Measurements from ENCODE around the gene RAB7B. TPM values are rescaled to one million over a fixed set of nuclear protein-coding genes. Genes with fewer than 3 reads are reported as not detected.

RAB7B gene, protein sequence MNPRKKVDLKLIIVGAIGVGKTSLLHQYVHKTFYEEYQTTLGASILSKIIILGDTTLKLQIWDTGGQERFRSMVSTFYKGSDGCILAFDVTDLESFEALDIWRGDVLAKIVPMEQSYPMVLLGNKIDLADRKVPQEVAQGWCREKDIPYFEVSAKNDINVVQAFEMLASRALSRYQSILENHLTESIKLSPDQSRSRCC
- 0.22 TPM for total RNA-seq (2021; ENCODE audit: unreplicated experiment)
- polyA plus RNA-seq (2012), result 0.11 and 0.16 TPM in 2 replicates
- Bru-seq, nascent RNA, result percentile 17 among the genes with signal in this experiment
- percentile 10 among the genes with signal in this experiment for BruChase-seq, experiment 1, labeled RNA remaining after a 6-hour chase
- BruChase-seq, experiment 2, labeled RNA remaining after a 2-hour chase, result percentile 15 among the genes with signal in this experiment
- long read RNA-seq, result 0 reads

DNA sequence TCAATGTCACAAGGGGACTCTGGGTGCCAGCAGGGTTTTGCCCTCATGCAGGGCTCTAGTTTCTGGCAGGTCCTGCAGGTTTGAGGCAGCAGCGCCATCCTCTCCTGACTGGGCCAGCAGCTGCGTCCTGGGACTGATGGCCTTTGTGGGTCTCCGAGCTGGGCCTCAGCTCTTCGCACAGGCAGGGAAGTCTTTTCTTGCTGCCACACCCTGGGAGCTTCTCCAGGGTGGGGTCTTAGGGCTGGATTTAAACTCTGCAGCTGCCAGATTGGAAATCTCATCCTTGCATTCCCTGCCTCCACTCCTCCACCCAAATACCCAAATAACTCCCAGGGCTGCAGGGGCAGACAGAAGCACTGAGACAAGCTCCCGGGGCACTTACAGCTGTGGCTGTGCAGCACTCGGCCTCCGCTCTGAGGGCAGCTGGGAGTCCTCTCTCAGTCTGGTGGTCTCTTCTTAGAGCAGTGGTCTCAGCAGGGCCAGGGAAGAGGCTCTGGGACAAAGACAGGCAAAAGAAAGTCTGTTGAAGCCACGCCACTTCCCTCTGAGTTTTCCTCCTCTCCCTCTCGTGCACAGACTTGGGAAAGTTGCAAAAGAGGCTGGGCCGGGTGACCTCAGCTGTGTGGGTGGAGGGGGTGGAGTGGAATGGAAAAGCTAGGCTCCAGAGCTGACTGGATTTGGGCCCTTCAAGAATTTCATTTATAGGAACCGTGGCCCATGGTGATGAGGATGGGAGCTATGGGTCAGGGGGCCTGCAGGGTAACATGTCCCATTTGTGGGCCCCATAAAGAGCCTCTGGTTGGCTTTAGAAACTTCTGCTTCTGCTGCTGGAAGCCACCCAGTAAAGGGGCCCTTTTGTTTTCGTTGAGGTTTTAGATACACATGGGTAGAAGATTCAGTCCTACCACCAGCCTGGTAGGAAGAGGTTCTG, at the start of gene RAB7B:
Gene RAB7B (minus strand): TSS at position 525 of the 931 bp plus-strand sequence. CDS start 9,260 bp downstream, outside the sequence.
- TF ChIP-seq ELF1 (IDR thresholded peaks at IDR 0.05; ENCODE audit: borderline replicate concordance, low read depth) (no peak), MAX (IDR thresholded peaks at IDR 0.05) (no peak), ZBTB33 (IDR thresholded peaks at IDR 0.05; ENCODE audit: extremely low read depth, insufficient replicate concordance, low read length) (no peak), EGR1 (IDR thresholded peaks at IDR 0.05; ENCODE audit: low read depth) (peak; percentile 98), ATF3 (IDR thresholded peaks at IDR 0.05) (no peak), JUND (IDR thresholded peaks at IDR 0.05) (no peak), REST (IDR thresholded peaks at IDR 0.05; ENCODE audit: low read depth) (no peak), CEBPB (IDR thresholded peaks at IDR 0.05; ENCODE audit: low read depth) (peak; percentile 77), SRF (IDR thresholded peaks at IDR 0.05; ENCODE audit: low read depth) (no peak), ZNF274 (IDR thresholded peaks at IDR 0.05; ENCODE audit: low read depth, low read length) (no peak), EZH2phosphoT487 (IDR thresholded peaks at IDR 0.05; ENCODE audit: borderline replicate concordance) (no peak), SP1 (IDR thresholded peaks at IDR 0.05; ENCODE audit: low read depth) (0 out of 2 replicates have a peak, but pooled peaks have one; percentile 15), POLR2AphosphoS5 (IDR thresholded peaks at IDR 0.05; ENCODE audit: low read depth, low read length) (no peak)
- Histone ChIP-seq H3K9me3 (ENCODE audit: control insufficient read depth in 1 of 2, insufficient read depth in 1 of 2, low read depth in 1 of 2, low read length in 2 of 2) (no peaks in the 10 kb centered on the region), H3K4me3 (replicated peaks in 1 of 2; ENCODE audit: low read depth in 1 of 2, low read length in 2 of 2) (0 out of 4 replicates have a peak within 1 kb of the TSS, but pooled peaks of 1 of the 2 experiments have one; percentile 5), H3K9ac (ENCODE audit: low read length) (no peak within 1 kb of the TSS), H3K79me2 (ENCODE audit: insufficient read depth, low read length) (no peaks in the 10 kb centered on the region), H3K4me1 (ENCODE audit: control insufficient read depth in 1 of 2, insufficient read depth in 2 of 2, low read length in 2 of 2) (peaks cover 33 to 47% of the 10 kb centered on the region in 2 experiments), H3K27ac (ENCODE audit: low read depth, low read length) (peak within 1 kb of the TSS; percentile 2; the same call in 1 of the 2 replicates), H3K4me2 (ENCODE audit: low read length) (peak within 1 kb of the TSS; percentile 51), H3K9me2 (ENCODE audit: insufficient read depth) (no peaks in the 10 kb centered on the region), H3K27me3 (ENCODE audit: insufficient read depth, low read length) (no peaks in the 10 kb centered on the region), H3K36me3 (ENCODE audit: control insufficient read depth in 1 of 2, insufficient read depth in 2 of 2, low read length in 2 of 2) (no peaks in the 10 kb centered on the region), H2AFZ (ENCODE audit: low read depth, low read length, poor library complexity, severe bottlenecking) (peak within 1 kb of the TSS; percentile 84), H4K20me1 (ENCODE audit: insufficient read depth) (no peaks in the 10 kb centered on the region)
- BruUV-seq (replicated peaks), result no TSS peak
- intact Hi-C loops (cut with micrococcal nuclease), result no loop called here
- ChIA-PET POLR2A (no interaction called here), CTCF (interaction anchor here (1.4 kb wide), 1 partner anchor 27 kb away, joined by 5 read pairs; no protein-coding TSS in a partner anchor), RAD21 (ENCODE audit: low non-redundant PET in 1 of 2, low total read pairs in 2 of 2, uncharacterized antibody in 2 of 2, unreplicated experiment in 2 of 2) (interaction anchor here in 1 of 2 experiments (0.7 kb wide), 1 partner anchor 91 kb away, joined by 3 read pairs; no protein-coding TSS in a partner anchor)
- DNase-seq (ENCODE audit: low read depth, low spot score) (no peak), ATAC-seq (peak; percentile 33; the same call in 1 of the 2 replicates)
